D721Med (cell line): ENCODE results near the gene SLC7A9.
"Not testable (repeated sequence)": the region's sequence is repeated elsewhere in the genome, so short reads cannot be mapped to it uniquely, and the experiment has no call there.

Experiments used
- DNase-seq: peaks from one replicate; pipeline ENCODE4 v3.0.0; 2011; ENCODE audit warnings: low spot score; ENCODE audit not compliant: insufficient read length
- FAIRE-seq: peaks from 2 replicates; lab custom pipeline; 2011; peaks lifted over from hg19 to GRCh38; lab: Jason Lieb, UNC
- CTCF ChIP-seq: IDR thresholded peaks from 2 replicates; pipeline ENCODE4 v1.5.1; 2012; ENCODE audit warnings: mild to moderate bottlenecking, control low read depth; ENCODE audit not compliant: insufficient read depth; ENCODE audit errors: missing control alignments

The SLC7A9 gene

GRCh38 chr19:32895384-32895783 lies 25.8 kb upstream of the SLC7A9 start:
- no peak for FAIRE-seq
- TF ChIP-seq CTCF: no peak
- no peak for DNase-seq

DNA sequence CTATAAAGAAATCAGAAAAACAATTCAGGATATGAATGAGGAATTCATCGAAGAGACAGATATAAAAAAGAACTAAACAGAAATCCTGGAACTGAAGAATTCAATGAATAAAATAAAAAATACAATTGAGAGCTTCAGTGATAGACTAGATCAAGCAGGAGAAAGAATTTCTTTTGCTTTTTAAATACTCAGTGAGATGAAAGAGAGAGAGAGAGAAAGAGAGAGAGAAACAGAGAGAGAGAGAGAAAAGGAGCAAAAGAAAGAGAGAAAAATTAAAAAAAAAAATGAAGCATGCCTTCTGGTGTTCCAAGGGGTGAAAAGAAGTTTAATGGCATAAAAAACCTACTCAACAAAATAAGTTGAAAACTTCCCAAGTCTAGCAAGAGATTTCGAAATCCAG lies 22.0 kb upstream of the SLC7A9 start:
- FAIRE-seq (no peak), DNase-seq (no peak)
- TF ChIP-seq CTCF: no peak

- no peak for FAIRE-seq
- no peak for DNase-seq
- no peak for TF ChIP-seq CTCF
These were observed 21.3 kb upstream of the SLC7A9 start for GRCh38 chr19:32890841-32891240.

- no peak for FAIRE-seq
- DNase-seq: no peak
- TF ChIP-seq CTCF: no peak
These were observed 20.8 kb upstream of the SLC7A9 start for GRCh38 chr19:32890326-32890725.

- no peak for TF ChIP-seq CTCF
- no peak for FAIRE-seq
- DNase-seq: no peak
These were observed 19.8 kb upstream of the SLC7A9 start for GRCh38 chr19:32889137-32889934.

DNA sequence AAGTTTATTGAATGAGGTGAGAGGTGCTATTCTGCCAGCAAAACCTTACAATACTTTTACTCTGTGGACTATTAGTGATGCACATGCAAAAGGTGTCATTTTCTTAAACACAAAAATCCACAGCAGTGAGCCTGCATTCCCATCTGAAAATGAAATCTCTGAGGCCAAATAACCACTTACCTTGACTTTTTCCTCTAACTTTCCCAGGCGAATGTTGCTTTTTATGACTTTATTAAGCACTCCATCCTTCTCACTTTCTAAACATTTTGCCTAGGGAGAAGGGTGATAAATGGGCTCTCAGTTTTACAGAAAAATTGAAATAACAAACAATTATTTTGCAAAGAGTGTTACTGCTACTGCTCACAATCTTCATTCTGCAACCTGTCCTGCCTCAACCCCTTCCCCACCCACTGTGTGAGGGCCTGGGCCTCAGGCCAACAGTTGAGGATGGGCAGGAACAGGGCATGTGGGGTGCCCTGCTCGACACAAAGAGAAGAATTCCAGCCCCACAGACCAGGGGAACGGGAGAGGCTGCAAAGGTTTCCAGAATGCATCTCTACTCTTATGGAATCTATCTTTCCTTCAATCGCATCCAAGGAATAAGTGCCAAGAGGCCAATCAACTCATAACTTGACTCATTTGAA lies 18.1 kb upstream of the SLC7A9 start:
- FAIRE-seq: no peak
- DNase-seq: no peak
- no peak for TF ChIP-seq CTCF

GRCh38 chr19:32886241-32886640 lies 16.7 kb upstream of the SLC7A9 start:
- FAIRE-seq (no peak), DNase-seq (no peak)
- TF ChIP-seq CTCF: no peak

GRCh38 chr19:32885255-32885654 lies 15.7 kb upstream of the SLC7A9 start:
- not testable (repeated sequence) for DNase-seq, FAIRE-seq
